ENCODE measurements around the gene ICA1. TPM values are rescaled to one million over a fixed set of nuclear protein-coding genes. Genes with fewer than 3 reads are reported as not detected.

ICA1 gene
- total and polyA plus RNA-seq, 2 donors (not counting 3 experiments of a cell fraction or from before 2014, with no cell fraction given): 19.0 to 47.1 TPM

DNA sequence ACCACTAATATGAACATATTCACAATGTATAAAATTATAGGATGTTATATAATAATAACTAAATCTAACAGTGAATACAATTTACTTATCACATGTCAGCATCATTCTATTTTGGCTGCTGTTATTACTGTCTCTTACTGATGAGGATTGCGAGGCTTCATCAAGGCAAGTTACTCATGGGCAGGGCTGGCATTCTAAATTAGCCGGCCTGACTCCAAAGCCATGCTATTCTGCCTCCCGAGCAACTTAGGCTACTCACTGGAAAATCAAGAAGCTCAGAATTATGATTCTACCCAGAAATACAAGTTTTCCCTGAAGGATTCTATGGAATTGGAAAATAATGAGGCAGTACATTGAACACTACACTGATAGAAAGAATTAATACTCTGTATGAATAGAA lies 101.7 kb downstream of the ICA1 start:
- no peaks in the 10 kb centered on the region for H3K27me3 ChIP-seq (ENCODE audit: control insufficient read depth in 2 of 2, insufficient read depth in 2 of 2, low read length in 2 of 2)
- H3K36me3 ChIP-seq (ENCODE audit: control insufficient read depth in 2 of 2, extremely low read depth in 1 of 2, insufficient read depth in 2 of 2, low read length in 2 of 2): no peaks in the 10 kb centered on the region
- H3K4me1 ChIP-seq (ENCODE audit: control insufficient read depth, extremely low read depth, insufficient read depth, low read length): no peaks in the 10 kb centered on the region
- H2AFZ ChIP-seq (ENCODE audit: low read depth, low read length): no peak overlapping the region
- FAIRE-seq (no peak), DNase-seq (ENCODE audit: low read depth, low spot score) (no peak)
- TF ChIP-seq GATA2 (IDR thresholded peaks at IDR 0.05; ENCODE audit: insufficient read depth, insufficient read length, low read depth, low read length) (no peak), EZH2 (IDR thresholded peaks at IDR 0.05; ENCODE audit: borderline replicate concordance, low read depth, low read length, severe bottlenecking) (no peak), POLR2A (IDR thresholded peaks at IDR 0.05; ENCODE audit: low read depth, low read length) (no peak), POLR2AphosphoS5 (IDR thresholded peaks at IDR 0.05; ENCODE audit: insufficient read depth, low read depth, low read length) (no peak)
- TF ChIP-seq, protein P1, sequence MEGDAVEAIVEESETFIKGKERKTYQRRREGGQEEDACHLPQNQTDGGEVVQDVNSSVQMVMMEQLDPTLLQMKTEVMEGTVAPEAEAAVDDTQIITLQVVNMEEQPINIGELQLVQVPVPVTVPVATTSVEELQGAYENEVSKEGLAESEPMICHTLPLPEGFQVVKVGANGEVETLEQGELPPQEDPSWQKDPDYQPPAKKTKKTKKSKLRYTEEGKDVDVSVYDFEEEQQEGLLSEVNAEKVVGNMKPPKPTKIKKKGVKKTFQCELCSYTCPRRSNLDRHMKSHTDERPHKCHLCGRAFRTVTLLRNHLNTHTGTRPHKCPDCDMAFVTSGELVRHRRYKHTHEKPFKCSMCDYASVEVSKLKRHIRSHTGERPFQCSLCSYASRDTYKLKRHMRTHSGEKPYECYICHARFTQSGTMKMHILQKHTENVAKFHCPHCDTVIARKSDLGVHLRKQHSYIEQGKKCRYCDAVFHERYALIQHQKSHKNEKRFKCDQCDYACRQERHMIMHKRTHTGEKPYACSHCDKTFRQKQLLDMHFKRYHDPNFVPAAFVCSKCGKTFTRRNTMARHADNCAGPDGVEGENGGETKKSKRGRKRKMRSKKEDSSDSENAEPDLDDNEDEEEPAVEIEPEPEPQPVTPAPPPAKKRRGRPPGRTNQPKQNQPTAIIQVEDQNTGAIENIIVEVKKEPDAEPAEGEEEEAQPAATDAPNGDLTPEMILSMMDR (IDR thresholded peaks at IDR 0.05; ENCODE audit: extremely low read depth in 1 of 2, insufficient read depth in 1 of 2, low read depth in 1 of 2, low read length in 2 of 2): no peak
- no peaks in the 10 kb centered on the region for H4K20me1 ChIP-seq (replicated peaks; ENCODE audit: control insufficient read depth, extremely low read depth, insufficient read depth, low read length)
- dilution Hi-C loops (cut with MboI; ENCODE audit: extremely low pct_ligation_motif_present, low sequenced_read_pairs) (no loop called here), intact Hi-C loops (cut with micrococcal nuclease) (no loop called here)
- no TSS peak for BruUV-seq (replicated peaks)
- no peak overlapping the region for H3K9ac ChIP-seq (replicated peaks; ENCODE audit: extremely low read depth, insufficient read depth, low read length)
- no peaks in the 10 kb centered on the region for H3K9me3 ChIP-seq (replicated peaks; ENCODE audit: control insufficient read depth, insufficient read depth, low read length)
- no peaks in the 10 kb centered on the region for H3K79me2 ChIP-seq (ENCODE audit: control insufficient read depth, insufficient read depth, low read length)
- H3K4me2 ChIP-seq (ENCODE audit: insufficient read depth, low read length): no peak overlapping the region
- ChIA-PET POLR2A (no interaction called here), CTCF (interaction anchor here (1.2 to 2.1 kb wide), 4 partner anchors 11 to 479 kb away, joined by 3 to 7 read pairs (median 4); no protein-coding TSS in a partner anchor)
- H3K4me3 ChIP-seq (replicated peaks in 1 of 3; ENCODE audit: insufficient read depth in 1 of 3, low read depth in 1 of 3, low read length in 3 of 3): no peak overlapping the region
- H3K27ac ChIP-seq (ENCODE audit: insufficient read depth, low read depth, low read length): no peak overlapping the region
- no peaks in the 10 kb centered on the region for H3K9me1 ChIP-seq (replicated peaks; ENCODE audit: control insufficient read depth, extremely low read depth, insufficient read depth, low read length)

DNA sequence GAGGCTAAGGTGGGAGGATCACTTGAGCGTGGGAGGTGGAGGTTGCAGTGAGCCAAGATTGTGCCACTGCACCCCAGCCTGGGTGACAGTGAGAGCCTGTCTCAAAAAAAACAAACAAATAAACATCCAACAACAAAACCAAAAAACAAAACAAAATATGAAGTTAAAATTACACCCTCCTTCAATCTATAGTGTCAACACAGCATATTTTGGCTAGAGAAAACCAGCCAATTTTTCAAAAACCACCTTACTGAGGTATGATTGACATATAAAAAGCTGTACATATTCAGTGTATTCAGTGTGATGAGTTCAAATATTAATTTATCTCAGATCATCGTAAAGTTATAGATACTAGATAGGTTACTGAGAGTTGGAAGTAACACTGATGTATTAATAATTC lies 102.4 kb downstream of the ICA1 start:
- no peak for DNase-seq (ENCODE audit: low read depth, low spot score)
- H3K4me3 ChIP-seq (replicated peaks in 1 of 3; ENCODE audit: insufficient read depth in 1 of 3, low read depth in 1 of 3, low read length in 3 of 3): no peak overlapping the region
- H2AFZ ChIP-seq (ENCODE audit: low read depth, low read length): no peak overlapping the region
- H3K36me3 ChIP-seq (ENCODE audit: control insufficient read depth in 2 of 2, extremely low read depth in 1 of 2, insufficient read depth in 2 of 2, low read length in 2 of 2): no peaks in the 10 kb centered on the region
- dilution Hi-C loops (cut with MboI; ENCODE audit: extremely low pct_ligation_motif_present, low sequenced_read_pairs): no loop called here
- H3K27me3 ChIP-seq (ENCODE audit: control insufficient read depth in 2 of 2, insufficient read depth in 2 of 2, low read length in 2 of 2): no peaks in the 10 kb centered on the region
- no peaks in the 10 kb centered on the region for H3K9me1 ChIP-seq (replicated peaks; ENCODE audit: control insufficient read depth, extremely low read depth, insufficient read depth, low read length)
- no peaks in the 10 kb centered on the region for H3K79me2 ChIP-seq (ENCODE audit: control insufficient read depth, insufficient read depth, low read length)
- intact Hi-C loops (cut with micrococcal nuclease): no loop called here
- TF ChIP-seq FOS (IDR thresholded peaks at IDR 0.05; ENCODE audit: borderline replicate concordance, insufficient read depth, low read length) (no peak), POLR2AphosphoS5 (IDR thresholded peaks at IDR 0.05; ENCODE audit: insufficient read depth, low read depth, low read length) (no peak), EZH2 (IDR thresholded peaks at IDR 0.05; ENCODE audit: borderline replicate concordance, low read depth, low read length, severe bottlenecking) (no peak), JUN (IDR thresholded peaks at IDR 0.05; ENCODE audit: borderline replicate concordance, insufficient read depth, insufficient read length, low read depth) (no peak), MYC (IDR thresholded peaks at IDR 0.05; ENCODE audit: low read depth, low read length) (no peak), GATA2 (IDR thresholded peaks at IDR 0.05; ENCODE audit: insufficient read depth, insufficient read length, low read depth, low read length) (no peak)
- TF ChIP-seq, protein P2, sequence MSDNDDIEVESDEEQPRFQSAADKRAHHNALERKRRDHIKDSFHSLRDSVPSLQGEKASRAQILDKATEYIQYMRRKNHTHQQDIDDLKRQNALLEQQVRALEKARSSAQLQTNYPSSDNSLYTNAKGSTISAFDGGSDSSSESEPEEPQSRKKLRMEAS (IDR thresholded peaks at IDR 0.05; ENCODE audit: insufficient read depth, insufficient read length): no peak
- TF ChIP-seq, protein P1 (IDR thresholded peaks at IDR 0.05; ENCODE audit: extremely low read depth in 1 of 2, insufficient read depth in 1 of 2, low read depth in 1 of 2, low read length in 2 of 2): no peak
- FAIRE-seq: no peak
- H3K9me3 ChIP-seq (replicated peaks; ENCODE audit: control insufficient read depth, insufficient read depth, low read length): no peaks in the 10 kb centered on the region
- ChIA-PET CTCF (no interaction called here), POLR2A (no interaction called here)
- H3K9ac ChIP-seq (replicated peaks; ENCODE audit: extremely low read depth, insufficient read depth, low read length): no peak overlapping the region
- no peaks in the 10 kb centered on the region for H4K20me1 ChIP-seq (replicated peaks; ENCODE audit: control insufficient read depth, extremely low read depth, insufficient read depth, low read length)
- no peak overlapping the region for H3K27ac ChIP-seq (ENCODE audit: insufficient read depth, low read depth, low read length)
- BruUV-seq (replicated peaks): no TSS peak
- H3K4me1 ChIP-seq (ENCODE audit: control insufficient read depth, extremely low read depth, insufficient read depth, low read length): no peaks in the 10 kb centered on the region
- no peak overlapping the region for H3K4me2 ChIP-seq (ENCODE audit: insufficient read depth, low read length)

Data from endothelial cell of umbilical vein (primary cell).